IPS-18a (cell line): ENCODE results near the gene VRK2.

ENCODE experiments used
- H3K27ac ChIP-seq: one replicate; pipeline ENCODE4 v1.5.1; 2013; ENCODE audit warnings: low read length
- H3K27me3 ChIP-seq: one replicate; pipeline ENCODE4 v1.6.1; 2013; ENCODE audit warnings: mild to moderate bottlenecking, low read length; ENCODE audit not compliant: control insufficient read depth, insufficient read depth
- H3K36me3 ChIP-seq: one replicate; pipeline ENCODE4 v1.6.1; 2013; ENCODE audit warnings: low read depth, low read length; ENCODE audit not compliant: control insufficient read depth
- H3K4me1 ChIP-seq: one replicate; pipeline ENCODE4 v1.6.1; 2013; ENCODE audit warnings: low read depth, low read length; ENCODE audit not compliant: control insufficient read depth
- H3K4me3 ChIP-seq: one replicate; pipeline ENCODE4 v1.5.1; 2013; ENCODE audit warnings: low read length
- H3K9ac ChIP-seq: one replicate; pipeline ENCODE4 v1.6.1; 2013; ENCODE audit warnings: mild to moderate bottlenecking, low read length, moderate library complexity
- H3K9me3 ChIP-seq: one replicate; pipeline ENCODE4 v1.6.1; 2013; ENCODE audit warnings: low read depth, low read length; ENCODE audit not compliant: control insufficient read depth

Gene VRK2

GRCh38 chr2:58055033-58055786, 8.6 kb downstream of the VRK2 start:
- no peak overlapping the region for H3K9ac ChIP-seq
- no peak overlapping the region for H3K27ac ChIP-seq
- peaks cover 40% of the 10 kb centered on the region for H3K4me1 ChIP-seq
- H3K36me3 ChIP-seq = peaks cover 3% of the 10 kb centered on the region
- H3K4me3 ChIP-seq = no peak overlapping the region
- no peaks in the 10 kb centered on the region for H3K27me3 ChIP-seq
- no peaks in the 10 kb centered on the region for H3K9me3 ChIP-seq

- no peak overlapping the region for H3K4me3 ChIP-seq
- H3K36me3 ChIP-seq = peaks cover 6% of the 10 kb centered on the region
- H3K27me3 ChIP-seq = no peaks in the 10 kb centered on the region
- H3K9me3 ChIP-seq = no peaks in the 10 kb centered on the region
- H3K27ac ChIP-seq = no peak overlapping the region
- H3K9ac ChIP-seq = no peak overlapping the region
- H3K4me1 ChIP-seq = peaks cover 39% of the 10 kb centered on the region
Observed at GRCh38 chr2:58056192-58056916, 9.7 kb downstream of the VRK2 start.

- H3K36me3 ChIP-seq = peaks cover 3% of the 10 kb centered on the region
- H3K9ac ChIP-seq = no peak overlapping the region
- no peak overlapping the region for H3K27ac ChIP-seq
- H3K4me1 ChIP-seq = peaks cover 34% of the 10 kb centered on the region
- H3K27me3 ChIP-seq = no peaks in the 10 kb centered on the region
- H3K4me3 ChIP-seq = no peak overlapping the region
- H3K9me3 ChIP-seq = no peaks in the 10 kb centered on the region
Observed at GRCh38 chr2:58057707-58058530, 11.3 kb downstream of the VRK2 start.

- H3K9ac ChIP-seq = no peak overlapping the region
- no peak overlapping the region for H3K27ac ChIP-seq
- H3K4me3 ChIP-seq = no peak overlapping the region
Observed at GRCh38 chr2:58063641-58064040, 17.0 kb downstream of the VRK2 start.

GRCh38 chr2:58064086-58064485, 17.5 kb downstream of the VRK2 start:
- peaks cover 3% of the 10 kb centered on the region for H3K36me3 ChIP-seq
- H3K4me3 ChIP-seq = no peak overlapping the region
- H3K4me1 ChIP-seq = no peaks in the 10 kb centered on the region
- H3K9me3 ChIP-seq = no peaks in the 10 kb centered on the region
- no peak overlapping the region for H3K27ac ChIP-seq
- no peak overlapping the region for H3K9ac ChIP-seq
- H3K27me3 ChIP-seq = no peaks in the 10 kb centered on the region

More at GRCh38 chr2:58063641-58064040, 17.0 kb downstream of the VRK2 start:
- Histone ChIP-seq H3K9me3 (no peaks in the 10 kb centered on the region), H3K27me3 (no peaks in the 10 kb centered on the region), H3K4me1 (no peaks in the 10 kb centered on the region), H3K36me3 (peaks cover 3% of the 10 kb centered on the region)

- no peaks in the 10 kb centered on the region for H3K4me1 ChIP-seq
- peaks cover 3% of the 10 kb centered on the region for H3K36me3 ChIP-seq
- no peaks in the 10 kb centered on the region for H3K27me3 ChIP-seq
- H3K4me3 ChIP-seq = no peak overlapping the region
- no peak overlapping the region for H3K9ac ChIP-seq
- no peak overlapping the region for H3K27ac ChIP-seq
- no peaks in the 10 kb centered on the region for H3K9me3 ChIP-seq
Observed at GRCh38 chr2:58065248-58065647, 18.6 kb downstream of the VRK2 start.

- no peaks in the 10 kb centered on the region for H3K4me1 ChIP-seq
- no peaks in the 10 kb centered on the region for H3K27me3 ChIP-seq
- H3K9ac ChIP-seq = no peak overlapping the region
- no peaks in the 10 kb centered on the region for H3K9me3 ChIP-seq
- H3K36me3 ChIP-seq = no peaks in the 10 kb centered on the region
- H3K27ac ChIP-seq = no peak overlapping the region
- H3K4me3 ChIP-seq = no peak overlapping the region
Observed at GRCh38 chr2:58067001-58067400, 20.4 kb downstream of the VRK2 start.

GRCh38 chr2:58070765-58071164, 24.2 kb downstream of the VRK2 start:
- H3K27me3 ChIP-seq = no peaks in the 10 kb centered on the region
- H3K27ac ChIP-seq = no peak overlapping the region
- no peaks in the 10 kb centered on the region for H3K9me3 ChIP-seq
- H3K9ac ChIP-seq = no peak overlapping the region
- H3K36me3 ChIP-seq = no peaks in the 10 kb centered on the region
- no peak overlapping the region for H3K4me3 ChIP-seq
- no peaks in the 10 kb centered on the region for H3K4me1 ChIP-seq

GRCh38 chr2:58072102-58072501, 25.5 kb downstream of the VRK2 start:
- no peaks in the 10 kb centered on the region for H3K9me3 ChIP-seq
- H3K27ac ChIP-seq = no peak overlapping the region
- H3K4me3 ChIP-seq = no peak overlapping the region
- H3K4me1 ChIP-seq = no peaks in the 10 kb centered on the region
- no peaks in the 10 kb centered on the region for H3K36me3 ChIP-seq
- no peaks in the 10 kb centered on the region for H3K27me3 ChIP-seq
- no peak overlapping the region for H3K9ac ChIP-seq

GRCh38 chr2:58073008-58073407, 26.4 kb downstream of the VRK2 start:
- H3K4me3 ChIP-seq = no peak overlapping the region
- no peaks in the 10 kb centered on the region for H3K36me3 ChIP-seq

GRCh38 chr2:58073751-58074150, 27.1 kb downstream of the VRK2 start:
- H3K9me3 ChIP-seq = no peaks in the 10 kb centered on the region
- no peak overlapping the region for H3K9ac ChIP-seq
- no peak overlapping the region for H3K4me3 ChIP-seq
- no peaks in the 10 kb centered on the region for H3K4me1 ChIP-seq
- H3K27me3 ChIP-seq = no peaks in the 10 kb centered on the region
- no peaks in the 10 kb centered on the region for H3K36me3 ChIP-seq
- H3K27ac ChIP-seq = no peak overlapping the region

More at GRCh38 chr2:58073008-58073407, 26.4 kb downstream of the VRK2 start:
- Histone ChIP-seq H3K9ac (no peak overlapping the region), H3K9me3 (no peaks in the 10 kb centered on the region), H3K4me1 (no peaks in the 10 kb centered on the region), H3K27me3 (no peaks in the 10 kb centered on the region), H3K27ac (no peak overlapping the region)
